ENCODE results near the gene SPEF1. TPM values are rescaled to one million over a fixed set of nuclear protein-coding genes. Genes with fewer than 3 reads are reported as not detected.

The SPEF1 gene
- total and polyA plus RNA-seq, 2 of the 13 experiments (the other 11 are each of a cell fraction or from before 2014, with no cell fraction given) = 0.11 to 0.27 TPM

DNA sequence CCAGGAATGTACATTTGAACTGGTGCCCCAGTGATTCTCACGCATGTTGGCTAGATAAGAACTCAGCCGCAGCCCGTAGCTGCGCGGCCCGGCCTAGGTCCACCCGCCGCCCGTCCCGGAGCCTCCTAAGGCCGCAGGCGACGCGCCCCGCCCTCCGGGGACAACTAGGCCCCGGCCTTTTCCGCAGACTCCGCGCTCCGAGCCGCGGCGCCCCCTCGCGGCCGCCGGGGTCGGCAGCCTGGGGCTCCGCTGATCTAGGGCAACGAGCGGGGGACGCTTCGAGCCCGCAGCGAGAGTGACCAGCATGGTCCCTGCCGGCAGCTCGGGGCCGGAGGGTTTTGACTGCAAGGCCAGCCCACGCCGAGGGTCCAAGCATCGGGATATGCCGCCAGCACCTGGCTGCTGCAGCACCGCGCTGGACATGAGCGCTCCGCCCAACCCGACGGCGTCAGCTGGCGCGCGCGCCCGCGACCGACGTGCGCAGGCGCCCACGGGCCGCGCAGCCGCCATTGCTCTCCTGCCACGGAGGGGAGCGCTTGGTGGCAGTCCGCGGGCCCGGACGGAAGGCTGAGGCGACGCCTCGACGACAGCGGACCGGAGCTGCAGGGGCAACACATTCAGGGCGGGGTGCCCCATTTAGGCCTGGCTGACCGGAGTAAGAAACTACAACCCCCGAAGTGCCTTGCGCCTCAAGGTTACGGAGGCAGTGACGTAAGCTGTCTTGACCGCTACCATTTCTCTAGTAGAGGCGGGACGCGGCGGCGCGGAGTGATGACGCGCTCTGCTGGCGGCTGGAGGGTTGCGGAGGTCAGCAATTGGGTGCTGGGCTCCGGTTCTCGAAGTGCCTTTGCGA, 39.0 kb upstream of the SPEF1 start, which contains the start of gene AP5S1 (continued):
- TF ChIP-seq ZNF329 (CRISPR knock-in tag; IDR thresholded peaks at IDR 0.05; ENCODE audit: low read depth) (no peak; the same call in 1 of the 2 replicates), ZNF816 (CRISPR knock-in tag; IDR thresholded peaks at IDR 0.05; ENCODE audit: borderline replicate concordance) (no peak), ZNF841 (CRISPR knock-in tag; IDR thresholded peaks at IDR 0.05; ENCODE audit: borderline replicate concordance) (peak; percentile 88), ZNF34 (CRISPR knock-in tag; IDR thresholded peaks at IDR 0.05; ENCODE audit: borderline replicate concordance) (peak; percentile 99), IRF2 (CRISPR knock-in tag; IDR thresholded peaks at IDR 0.05) (peak; percentile 94), NFE2L1 (CRISPR knock-in tag; IDR thresholded peaks at IDR 0.05; ENCODE audit: borderline replicate concordance) (no peak), MAFG (CRISPR knock-in tag; IDR thresholded peaks at IDR 0.05) (peak; percentile 34; the same call in 1 of the 2 replicates), MTERF4 (CRISPR knock-in tag; IDR thresholded peaks at IDR 0.05) (peak; percentile 92), SCMH1 (CRISPR knock-in tag; IDR thresholded peaks at IDR 0.05; ENCODE audit: borderline replicate concordance) (no peak), SMAD3 (CRISPR knock-in tag; IDR thresholded peaks at IDR 0.05) (peak; percentile 90), ZNF558 (CRISPR knock-in tag; IDR thresholded peaks at IDR 0.05; ENCODE audit: borderline replicate concordance) (peak; percentile 80; the same call in 1 of the 2 replicates), STAT6 (CRISPR knock-in tag; IDR thresholded peaks at IDR 0.05; ENCODE audit: borderline replicate concordance) (peak; percentile 83; the same call in 1 of the 2 replicates), ZNF256 (CRISPR knock-in tag; conservative IDR thresholded peaks at IDR 0.05) (peak; percentile 95), ZNF678 (CRISPR knock-in tag; IDR thresholded peaks at IDR 0.05) (peak; percentile 92), ZSCAN12 (CRISPR knock-in tag; IDR thresholded peaks at IDR 0.05) (peak; percentile 89)
- TF ChIP-seq, protein P1, sequence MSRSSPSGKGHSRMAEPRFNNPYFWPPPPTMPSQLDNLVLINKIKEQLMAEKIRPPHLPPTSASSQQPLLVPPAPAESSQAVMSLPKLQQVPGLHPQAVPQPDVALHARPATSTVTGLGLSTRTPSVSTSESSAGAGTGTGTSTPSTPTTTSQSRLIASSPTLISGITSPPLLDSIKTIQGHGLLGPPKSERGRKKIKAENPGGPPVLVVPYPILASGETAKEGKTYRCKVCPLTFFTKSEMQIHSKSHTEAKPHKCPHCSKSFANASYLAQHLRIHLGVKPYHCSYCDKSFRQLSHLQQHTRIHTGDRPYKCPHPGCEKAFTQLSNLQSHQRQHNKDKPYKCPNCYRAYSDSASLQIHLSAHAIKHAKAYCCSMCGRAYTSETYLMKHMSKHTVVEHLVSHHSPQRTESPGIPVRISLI (CRISPR knock-in tag; IDR thresholded peaks at IDR 0.05; ENCODE audit: borderline replicate concordance) = peak; percentile 72; the same call in 1 of the 2 replicates
- TF ChIP-seq, protein P2, sequence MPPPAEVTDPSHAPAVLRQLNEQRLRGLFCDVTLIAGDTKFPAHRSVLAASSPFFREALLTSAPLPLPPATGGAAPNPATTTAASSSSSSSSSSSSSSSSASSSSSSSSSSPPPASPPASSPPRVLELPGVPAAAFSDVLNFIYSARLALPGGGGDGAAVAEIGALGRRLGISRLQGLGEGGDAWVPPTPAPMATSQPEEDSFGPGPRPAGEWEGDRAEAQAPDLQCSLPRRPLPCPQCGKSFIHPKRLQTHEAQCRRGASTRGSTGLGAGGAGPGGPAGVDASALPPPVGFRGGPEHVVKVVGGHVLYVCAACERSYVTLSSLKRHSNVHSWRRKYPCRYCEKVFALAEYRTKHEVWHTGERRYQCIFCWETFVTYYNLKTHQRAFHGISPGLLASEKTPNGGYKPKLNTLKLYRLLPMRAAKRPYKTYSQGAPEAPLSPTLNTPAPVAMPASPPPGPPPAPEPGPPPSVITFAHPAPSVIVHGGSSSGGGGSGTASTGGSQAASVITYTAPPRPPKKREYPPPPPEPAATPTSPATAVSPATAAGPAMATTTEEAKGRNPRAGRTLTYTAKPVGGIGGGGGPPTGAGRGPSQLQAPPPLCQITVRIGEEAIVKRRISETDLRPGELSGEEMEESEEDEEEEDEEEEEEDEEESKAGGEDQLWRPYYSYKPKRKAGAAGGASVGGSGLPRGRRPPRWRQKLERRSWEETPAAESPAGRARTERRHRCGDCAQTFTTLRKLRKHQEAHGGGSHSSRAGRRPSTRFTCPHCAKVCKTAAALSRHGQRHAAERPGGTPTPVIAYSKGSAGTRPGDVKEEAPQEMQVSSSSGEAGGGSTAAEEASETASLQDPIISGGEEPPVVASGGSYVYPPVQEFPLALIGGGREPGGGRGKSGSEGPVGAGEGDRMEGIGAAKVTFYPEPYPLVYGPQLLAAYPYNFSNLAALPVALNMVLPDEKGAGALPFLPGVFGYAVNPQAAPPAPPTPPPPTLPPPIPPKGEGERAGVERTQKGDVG (CRISPR knock-in tag; IDR thresholded peaks at IDR 0.05; ENCODE audit: borderline replicate concordance) = peak; percentile 92
- TF ChIP-seq, protein P3, sequence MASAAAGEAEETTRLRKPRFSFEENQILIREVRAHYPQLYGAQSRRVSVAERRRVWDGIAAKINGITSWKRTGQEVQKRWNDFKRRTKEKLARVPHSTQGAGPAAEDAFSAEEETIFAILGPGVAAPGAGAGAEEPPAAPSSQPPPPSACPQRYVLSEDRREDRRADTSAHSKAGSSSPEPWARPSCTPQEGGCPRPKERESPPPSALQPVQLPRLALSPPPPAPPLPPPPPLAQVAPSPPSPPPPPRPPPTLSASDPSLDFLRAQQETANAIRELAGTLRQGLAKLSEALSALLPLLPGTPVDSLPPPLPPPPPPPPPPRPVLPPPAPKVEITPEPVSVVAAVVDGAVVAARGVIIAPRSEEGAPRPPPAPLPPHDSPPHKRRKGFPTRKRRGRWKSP (CRISPR knock-in tag; IDR thresholded peaks at IDR 0.05) = peak; percentile 95
